ENCODE data around the gene PDZD4.

GRCh38 chrX:153877571-153878261, 47.4 kb upstream of the PDZD4 start:
- TF ChIP-seq POLR2A (IDR thresholded peaks at IDR 0.05) (no peak), CTCF (IDR thresholded peaks at IDR 0.05) (no peak), POLR2AphosphoS5 (IDR thresholded peaks at IDR 0.05) (no peak)

Measured in transverse colon (tissue), 4 donors.